Stimulated activated CD8-positive, alpha-beta memory T cell treated with anti-CD3 and anti-CD28 coated beads, Interleukin-4, amount 100 ng/mL, for 4 hours (primary cell): ENCODE measurements around the gene MCHR1.
"Not testable (repeated sequence)": the region's sequence is repeated elsewhere in the genome, so short reads cannot be mapped to it uniquely, and the experiment has no call there.

Experiments used
- DNase-seq, 2 donors: peaks; one replicate each; pipeline ENCODE4 v3.0.0-alpha.2; 2020; ENCODE audit warnings: low read depth in 2 of 2, low spot score in 1 of 2

MCHR1 gene

DNA sequence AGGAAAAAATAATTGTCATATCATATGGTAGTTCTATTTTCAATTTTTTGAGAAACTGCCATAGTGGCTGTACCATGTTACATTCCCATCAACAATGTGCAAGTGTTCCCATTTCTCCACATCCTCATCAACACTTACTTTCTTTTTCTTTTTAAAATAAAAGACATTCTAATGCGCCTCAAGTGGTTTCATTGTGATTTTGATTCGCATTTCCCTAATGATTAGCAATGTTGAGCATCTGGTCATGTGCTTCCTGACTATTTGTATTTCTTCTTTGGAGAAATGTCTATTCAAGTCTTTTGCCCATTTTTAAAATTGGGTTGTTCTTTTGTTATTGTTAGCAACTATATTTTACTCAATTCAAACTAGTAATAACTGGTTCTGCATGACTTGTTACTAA, 8.4 kb downstream of the MCHR1 start:
- no peak for DNase-seq

GRCh38 chr22:40690370-40690769, 11.1 kb downstream of the MCHR1 start:
- no peak for DNase-seq

DNA sequence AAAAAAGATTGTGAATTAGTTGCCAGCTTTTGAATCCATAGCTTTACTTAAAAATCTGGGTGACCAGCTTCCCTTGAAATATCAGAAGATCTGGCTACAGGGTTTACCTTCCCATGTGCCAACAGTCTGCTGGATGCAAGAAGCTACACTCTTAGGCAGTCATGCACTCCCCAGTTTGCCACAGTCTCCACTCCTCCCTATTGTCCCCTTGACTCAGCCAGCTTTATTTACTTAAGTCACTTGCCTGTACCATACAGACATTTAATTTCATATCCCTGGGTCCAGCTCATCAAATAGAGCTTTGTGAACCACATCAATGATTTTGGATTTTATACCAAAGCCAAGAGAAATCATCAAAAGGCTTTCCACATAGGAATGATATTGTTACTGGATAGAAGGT, 12.2 kb downstream of the MCHR1 start:
- no peak for DNase-seq

- no peak for DNase-seq
Observed at GRCh38 chr22:40694411-40694810, 15.1 kb downstream of the MCHR1 start.

- DNase-seq: no peak
Observed at GRCh38 chr22:40701274-40701673, 22.0 kb downstream of the MCHR1 start.

GRCh38 chr22:40703174-40703573, 23.9 kb downstream of the MCHR1 start:
- DNase-seq: no peak

- DNase-seq: no peak
Observed at GRCh38 chr22:40703736-40704135, 24.5 kb downstream of the MCHR1 start.

GRCh38 chr22:40705918-40706682, 26.8 kb downstream of the MCHR1 start:
- no peak for DNase-seq

DNA sequence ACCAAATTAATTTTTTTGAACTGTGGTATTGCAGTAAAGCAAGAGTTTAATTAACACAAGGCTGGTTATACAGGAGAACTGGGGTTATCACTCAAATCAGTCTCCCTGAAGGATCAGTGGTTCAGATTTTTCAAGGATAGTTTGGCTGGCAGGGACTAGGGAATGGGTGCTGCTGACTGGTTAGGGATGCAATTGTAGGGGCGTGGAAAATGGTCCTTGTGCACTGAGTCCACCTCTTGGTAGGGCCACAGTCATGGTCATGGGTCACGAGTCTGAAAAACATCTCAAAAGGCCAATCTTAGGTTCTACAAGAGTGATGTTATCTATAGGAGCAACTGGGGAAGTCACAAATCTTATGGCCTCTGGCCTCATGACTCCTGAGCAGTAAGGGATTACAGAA, 27.9 kb downstream of the MCHR1 start:
- no peak for DNase-seq

- no peak for DNase-seq
Observed at GRCh38 chr22:40708177-40708576, 28.9 kb downstream of the MCHR1 start.

- DNase-seq: no peak
Observed at GRCh38 chr22:40709752-40710413, 30.6 kb downstream of the MCHR1 start.

DNA sequence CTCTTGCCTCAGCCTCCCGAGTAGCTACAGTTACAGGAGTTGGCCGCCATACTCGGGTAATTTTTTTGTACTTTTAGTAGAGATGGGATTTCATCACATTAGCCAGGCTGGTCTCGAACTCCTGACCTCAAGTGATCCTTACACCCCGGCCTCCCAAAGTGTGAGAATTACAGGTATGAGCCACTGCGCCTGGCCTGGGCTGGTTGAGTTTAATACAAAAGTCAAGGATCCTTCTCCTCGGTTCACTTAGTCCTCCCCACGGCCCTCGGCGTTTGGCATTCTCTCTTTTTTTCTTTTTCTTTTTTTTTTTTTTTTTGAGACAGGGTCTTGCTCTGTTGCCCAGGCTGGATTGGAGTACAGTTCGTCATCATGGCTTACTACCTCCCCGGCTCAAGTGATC, 33.0 kb downstream of the MCHR1 start:
- no peak for DNase-seq

DNA sequence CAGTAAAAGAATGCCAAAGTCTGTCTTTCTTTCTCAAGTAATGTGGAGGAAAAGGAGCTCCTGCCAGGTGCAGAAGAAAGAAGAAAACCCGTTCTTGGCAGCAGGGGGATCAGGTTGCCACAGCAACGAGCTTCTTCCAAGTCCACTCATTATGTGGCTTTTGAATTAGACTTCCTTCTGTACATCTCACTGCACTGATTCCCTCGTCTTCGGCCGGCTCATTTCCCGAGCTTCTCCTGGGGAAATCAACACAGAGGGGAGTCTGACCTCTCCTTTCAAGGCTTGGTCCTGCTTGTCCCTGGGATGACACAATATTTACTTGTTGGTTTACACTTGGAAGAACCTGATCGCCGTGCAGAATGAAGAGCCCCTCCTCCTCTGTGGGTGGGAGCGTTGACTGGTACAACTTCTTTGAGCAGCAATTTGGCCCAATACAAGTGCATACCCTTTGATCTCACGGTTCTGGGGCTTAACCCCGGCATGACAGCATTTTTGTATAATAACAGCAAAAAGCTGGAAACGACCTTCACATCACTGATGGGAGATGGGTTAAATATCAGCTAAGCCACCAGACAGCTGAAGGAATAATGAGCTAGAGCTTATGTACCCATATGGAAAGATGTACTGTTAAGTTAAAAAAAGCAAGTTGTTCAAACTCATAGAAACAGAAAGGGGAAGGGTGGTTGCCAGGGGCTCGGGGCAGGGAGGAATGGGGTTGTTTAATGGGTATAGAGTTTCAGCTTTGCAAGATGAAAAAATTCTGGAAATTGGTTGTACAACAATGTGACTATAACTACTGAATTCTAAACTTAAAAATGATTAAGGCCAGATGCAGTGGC, 35.4 kb downstream of the MCHR1 start:
- DNase-seq: no peak

GRCh38 chr22:40716116-40716515, 36.8 kb downstream of the MCHR1 start:
- DNase-seq: no peak

GRCh38 chr22:40717657-40718056, 38.4 kb downstream of the MCHR1 start:
- DNase-seq: not testable (repeated sequence)

- DNase-seq: no peak
Observed at GRCh38 chr22:40718250-40719204, 39.2 kb downstream of the MCHR1 start.

GRCh38 chr22:40719599-40719998, 40.3 kb downstream of the MCHR1 start:
- no peak for DNase-seq

GRCh38 chr22:40720156-40720537, 40.9 kb downstream of the MCHR1 start:
- DNase-seq: not testable (repeated sequence)

DNA sequence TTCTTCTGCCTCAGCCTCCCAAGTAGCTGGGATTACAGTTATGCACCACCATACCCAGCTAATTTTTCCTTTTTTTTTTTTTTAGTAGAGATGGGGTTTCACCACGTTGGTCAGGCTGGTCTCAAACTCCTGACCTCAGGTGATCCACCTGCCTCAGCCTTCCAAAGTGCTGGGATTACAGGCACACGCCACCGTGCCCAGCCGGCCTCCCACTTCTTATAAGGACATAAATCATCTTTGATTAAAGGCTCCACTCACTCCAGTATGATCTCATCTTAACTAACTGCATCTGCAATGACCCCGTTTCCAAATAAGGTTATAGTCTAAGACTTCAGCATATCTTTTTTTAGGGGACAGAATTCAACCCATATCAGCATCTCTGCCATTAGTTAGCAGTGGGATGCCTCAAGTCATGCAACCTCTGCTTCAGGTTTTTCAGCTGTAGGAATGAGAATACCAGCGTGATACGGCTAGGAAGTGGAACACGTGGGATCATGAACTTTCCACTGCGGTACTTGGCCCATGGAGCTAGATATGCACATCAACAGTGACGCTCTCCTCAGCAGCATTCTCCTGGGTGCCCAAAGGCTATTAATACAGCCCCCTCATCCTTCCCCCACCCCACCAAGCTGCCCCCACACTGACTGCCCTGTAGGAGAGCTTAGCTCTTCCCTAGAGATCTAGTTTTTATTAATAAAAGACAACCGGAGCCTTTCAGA, 41.4 kb downstream of the MCHR1 start:
- DNase-seq: no peak

DNA sequence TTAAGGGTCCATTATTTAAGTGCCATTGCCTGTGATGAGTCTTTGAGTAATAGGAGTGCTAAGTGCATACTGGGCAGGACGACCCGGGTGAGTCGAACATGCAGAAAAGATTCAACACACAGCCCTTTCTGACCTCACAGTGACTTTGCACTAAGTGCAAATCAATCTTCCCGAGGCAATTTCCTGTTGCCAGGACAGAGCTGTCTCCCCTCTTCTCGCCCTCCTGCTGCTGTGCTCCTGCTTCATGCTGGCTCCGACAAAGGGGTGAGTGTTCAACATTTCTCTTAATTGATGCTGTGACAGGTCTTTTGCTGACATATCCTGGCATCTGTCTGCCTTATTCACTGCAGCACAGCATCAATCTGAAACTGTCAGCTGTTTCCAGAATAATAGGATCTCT, 42.0 kb downstream of the MCHR1 start:
- DNase-seq: no peak
